Osteoblast (primary cell): Measurements from ENCODE around the gene TYRO3. TPM values are rescaled to one million over a fixed set of nuclear protein-coding genes. Genes with fewer than 3 reads are reported as not detected.
A peak's percentile ranks its signal among the peaks of the same experiment; 100 is the strongest.

ENCODE experiments used
- DNase-seq: peaks from one replicate; pipeline ENCODE4 v3.0.0; 2011; ENCODE audit warnings: low spot score, mixed read lengths; ENCODE audit not compliant: insufficient read length; ENCODE audit errors: missing footprints
- H2AFZ ChIP-seq: 2 replicates; pipeline ENCODE4 v1.6.0; 2011; ENCODE audit warnings: mild to moderate bottlenecking, low read length
- H3K27ac ChIP-seq: 2 replicates; pipeline ENCODE4 v1.5.1; 2011; ENCODE audit warnings: mild to moderate bottlenecking, low read depth, low read length, moderate library complexity
- H3K27me3 ChIP-seq: 2 replicates; pipeline ENCODE4 v1.6.0; 2012; ENCODE audit warnings: mild to moderate bottlenecking, control low read depth, inconsistent platforms, low read length, moderate library complexity; ENCODE audit not compliant: insufficient read depth
- H3K36me3 ChIP-seq: 2 replicates; pipeline ENCODE4 v1.5.1; 2011; ENCODE audit warnings: mild to moderate bottlenecking, low read length, control low read depth, moderate library complexity; ENCODE audit not compliant: insufficient read depth
- H3K4me1 ChIP-seq: 2 replicates; pipeline ENCODE4 v1.5.1; 2011; ENCODE audit warnings: mild to moderate bottlenecking, low read length, control low read depth, moderate library complexity; ENCODE audit not compliant: insufficient read depth
- H3K4me2 ChIP-seq: 2 replicates; pipeline ENCODE4 v1.6.0; 2011; ENCODE audit warnings: mild to moderate bottlenecking, low read length; ENCODE audit not compliant: insufficient read depth
- H3K4me3 ChIP-seq: fragments of 200-600 bp; sonication (generic); 3 replicates; pipeline ENCODE4 v1.5.1; 2012; ENCODE audit warnings: mild to moderate bottlenecking, low read length, inconsistent platforms; ENCODE audit not compliant: insufficient read depth
- H3K79me2 ChIP-seq: 2 replicates; pipeline ENCODE4 v1.6.0; 2012; ENCODE audit warnings: mild to moderate bottlenecking, low read length, control low read depth, inconsistent platforms; ENCODE audit not compliant: insufficient read depth
- H3K9me3 ChIP-seq: 2 replicates; pipeline ENCODE4 v1.5.1; 2011; ENCODE audit warnings: low read depth, low read length, control low read depth
- H4K20me1 ChIP-seq: 2 replicates; pipeline ENCODE4 v1.6.0; 2012; ENCODE audit warnings: mild to moderate bottlenecking, low read length, control low read depth; ENCODE audit not compliant: insufficient read depth
- CTCF ChIP-seq: IDR thresholded peaks from 2 replicates; pipeline ENCODE4 v1.5.1; 2011; ENCODE audit warnings: mild to moderate bottlenecking, low read depth, low read length, moderate library complexity; ENCODE audit errors: extremely low read depth
- total RNA-seq: library from RNA; depleted of rRNA; stranded (reverse); fragments of >200 nt; gene quantifications from 2 replicates; pipeline ENCODE4 v1.2.3, GENCODE V29; 2012

TYRO3 gene
- total RNA-seq, 1 donor: 6.2 TPM

DNA sequence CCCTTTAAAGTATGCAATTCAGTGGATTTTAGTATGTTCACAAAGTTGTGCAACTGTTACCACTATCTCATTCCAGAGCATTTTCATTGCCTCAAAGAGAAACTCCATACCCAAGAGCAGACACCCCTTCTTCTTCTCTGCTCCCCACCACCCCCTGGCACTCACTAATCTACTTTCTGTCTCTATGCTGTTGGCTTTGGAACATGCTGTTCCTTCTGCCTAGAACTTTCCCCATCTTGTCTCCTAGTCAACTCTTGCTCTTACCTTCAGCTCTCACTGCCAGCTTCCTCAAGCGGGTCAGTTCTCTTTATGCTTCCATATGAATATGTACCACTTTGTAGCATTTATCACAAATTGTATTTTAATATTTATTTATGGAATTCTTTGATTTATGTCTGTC lies 50.1 kb downstream of the TYRO3 start:
- no peaks in the 10 kb centered on the region for H3K79me2 ChIP-seq
- no peak overlapping the region for H3K27ac ChIP-seq
- DNase-seq: no peak
- no peaks in the 10 kb centered on the region for H3K27me3 ChIP-seq
- peaks cover 20% of the 10 kb centered on the region for H3K4me1 ChIP-seq
- no peaks in the 10 kb centered on the region for H4K20me1 ChIP-seq
- no peak overlapping the region for H3K4me3 ChIP-seq
- no peak for TF ChIP-seq CTCF
- no peak overlapping the region for H2AFZ ChIP-seq
- no peaks in the 10 kb centered on the region for H3K9me3 ChIP-seq
- no peaks in the 10 kb centered on the region for H3K36me3 ChIP-seq
- no peak overlapping the region for H3K4me2 ChIP-seq

- H3K9me3 ChIP-seq: no peaks in the 10 kb centered on the region
- peaks cover 13% of the 10 kb centered on the region for H3K4me1 ChIP-seq
- peak overlapping the region; percentile 44 for H2AFZ ChIP-seq
- H3K27me3 ChIP-seq: no peaks in the 10 kb centered on the region
- no peaks in the 10 kb centered on the region for H3K79me2 ChIP-seq
- DNase-seq: no peak
- H3K4me3 ChIP-seq: no peak overlapping the region
- no peak for TF ChIP-seq CTCF
- no peaks in the 10 kb centered on the region for H3K36me3 ChIP-seq
- no peak overlapping the region for H3K27ac ChIP-seq
- no peaks in the 10 kb centered on the region for H4K20me1 ChIP-seq
- H3K4me2 ChIP-seq: no peak overlapping the region
Observed at GRCh38 chr15:41610048-41610447, 51.0 kb downstream of the TYRO3 start.

DNA sequence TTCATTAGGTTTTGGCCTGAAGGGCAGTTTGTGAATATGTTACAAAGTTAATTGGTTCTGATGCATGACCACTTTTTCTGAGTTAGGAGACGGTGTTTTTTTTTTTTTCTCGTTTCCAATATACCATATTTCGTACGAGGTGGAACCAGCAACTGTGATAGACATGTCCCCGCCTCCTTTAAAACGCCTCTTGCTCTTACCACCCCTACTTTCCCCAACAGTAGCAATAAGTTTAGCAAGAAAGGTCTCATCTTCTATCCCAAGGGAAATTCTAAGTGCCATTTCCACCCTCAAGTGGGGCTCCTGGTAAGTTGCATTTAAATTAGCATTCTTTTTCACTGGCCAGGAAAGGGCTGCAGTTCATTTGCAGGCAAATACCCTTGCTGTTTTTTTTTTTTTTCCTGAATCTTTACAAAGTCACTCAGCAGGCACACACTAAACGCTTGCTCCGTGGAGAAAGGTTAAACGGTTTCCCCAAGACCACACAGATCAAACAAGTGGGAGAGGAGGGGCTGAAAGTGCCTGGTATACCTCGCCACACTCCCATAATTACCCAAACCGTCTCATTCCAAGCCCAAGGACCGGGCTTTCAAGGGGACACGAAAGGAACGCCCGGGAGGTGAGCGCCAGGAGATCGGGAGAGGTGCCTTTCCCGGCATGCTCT lies 61.7 kb downstream of the TYRO3 start:
- peak; percentile 59 for DNase-seq
- peaks cover 14% of the 10 kb centered on the region for H3K4me1 ChIP-seq
- H3K79me2 ChIP-seq: peaks cover 2% of the 10 kb centered on the region
- H3K9me3 ChIP-seq: no peaks in the 10 kb centered on the region
- no peak overlapping the region for H3K27ac ChIP-seq
- no peaks in the 10 kb centered on the region for H4K20me1 ChIP-seq
- H3K27me3 ChIP-seq: no peaks in the 10 kb centered on the region
- no peaks in the 10 kb centered on the region for H3K36me3 ChIP-seq
- no peak for TF ChIP-seq CTCF
- peak overlapping the region; percentile 89 for H3K4me2 ChIP-seq
- peak overlapping the region; percentile 98 for H2AFZ ChIP-seq
- peak overlapping the region; percentile 72 for H3K4me3 ChIP-seq

DNA sequence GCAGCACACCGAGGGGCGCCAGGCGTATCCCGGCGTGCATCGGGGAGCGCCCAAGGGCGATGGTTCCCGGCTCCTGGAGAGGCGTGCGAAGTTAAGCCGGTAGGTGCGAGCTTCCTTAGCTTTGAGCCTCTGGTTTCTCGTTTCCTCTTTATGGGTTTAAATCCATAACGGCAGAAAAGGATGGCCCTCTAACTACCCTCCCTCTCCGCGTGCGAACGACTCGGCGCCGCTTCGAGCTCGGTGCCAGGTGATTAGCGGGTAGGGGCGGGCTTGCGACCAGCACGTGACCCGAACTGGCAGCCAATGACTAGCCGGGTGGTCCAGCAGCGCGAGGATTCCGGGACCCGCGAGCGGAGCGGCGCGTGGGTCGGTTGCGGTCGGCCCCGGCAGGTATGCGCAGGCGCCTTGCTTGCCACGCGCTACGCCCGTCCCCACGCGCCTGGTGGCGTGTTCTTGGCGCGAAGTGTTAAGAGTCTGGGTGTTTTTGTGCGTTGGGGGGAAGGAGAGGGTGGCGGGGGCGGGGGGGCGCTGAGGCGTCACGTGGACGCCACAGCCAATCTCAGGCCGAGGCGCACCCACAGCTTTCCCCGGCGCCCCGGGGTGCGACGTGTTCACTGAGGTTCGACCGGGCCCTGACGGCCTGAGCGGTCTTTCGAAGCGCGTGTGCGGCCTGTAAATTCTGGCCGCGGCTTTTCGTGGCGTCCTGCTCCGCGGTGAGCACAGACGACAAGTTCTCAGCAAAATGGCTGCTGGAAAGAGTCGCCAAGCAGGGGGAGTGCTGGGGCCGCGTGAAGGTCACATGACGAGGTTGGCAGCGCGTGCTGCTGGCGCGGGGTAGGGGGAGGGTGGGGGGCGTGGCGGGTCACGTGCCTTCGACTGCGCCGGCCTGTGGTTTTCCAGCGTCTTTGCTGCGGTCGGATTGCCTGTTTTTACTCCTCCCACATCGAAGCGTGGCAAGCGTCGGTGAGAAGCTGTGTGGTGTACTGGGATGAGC lies 62.5 kb downstream of the TYRO3 start:
- no peaks in the 10 kb centered on the region for H3K36me3 ChIP-seq
- H4K20me1 ChIP-seq: no peaks in the 10 kb centered on the region
- no peak for TF ChIP-seq CTCF
- H3K4me2 ChIP-seq: peak overlapping the region; percentile 89
- H3K9me3 ChIP-seq: no peaks in the 10 kb centered on the region
- peaks cover 2% of the 10 kb centered on the region for H3K79me2 ChIP-seq
- H3K4me3 ChIP-seq: peak overlapping the region; percentile 72
- peaks cover 14% of the 10 kb centered on the region for H3K4me1 ChIP-seq
- no peaks in the 10 kb centered on the region for H3K27me3 ChIP-seq
- peak overlapping the region; percentile 98 for H2AFZ ChIP-seq
- H3K27ac ChIP-seq: peak overlapping the region; percentile 66
- peak; percentile 97 for DNase-seq
